GM12878 (cell line): ENCODE results near the gene SLC31A1. TPM values are rescaled to one million over a fixed set of nuclear protein-coding genes. Genes with fewer than 3 reads are reported as not detected.

Source experiments
- ATAC-seq: fragments of 200-7000 bp; cut with Tn5 transposase; 3 replicates; pipeline ENCODE4 v1.9.1; 2020; ENCODE audit warnings: mild to moderate bottlenecking, moderate library complexity
- BruUV-seq: library from RNA; stranded (reverse); fragments of 400-500 nt; replicated peaks from 2 replicates; lab custom pipeline; 2021; lab: Mats Ljungman, UMichigan
- CTCF ChIA-PET: fragments of 300-600 bp; sonication (Branson Sonifier 250); formaldehyde crosslinking; extraction: SDS; loops from one replicate; lab custom pipeline; 2021; ENCODE audit warnings: inconsistent platforms; lab: Yijun Ruan, JAX
- POLR2A ChIA-PET: fragments of 350-600 bp; formaldehyde crosslinking; extraction: SDS; loops from one replicate; lab custom pipeline; 2021; ENCODE audit warnings: inconsistent platforms; lab: Charles Lee
- RAD21 ChIA-PET: fragments of 300-600 bp; sonication (Branson Sonifier 250); formaldehyde crosslinking; loops from one replicate; lab custom pipeline; 2023; ENCODE audit warnings: antibody characterized with exemption; ENCODE audit not compliant: unreplicated experiment; lab: Charles Lee
- SMC1A ChIA-PET: fragments of 300-600 bp; sonication (Branson Sonifier 250); formaldehyde crosslinking; loops from one replicate; lab custom pipeline; 2023; ENCODE audit not compliant: unreplicated experiment, uncharacterized antibody; lab: Charles Lee
- DNase-seq: peaks from one replicate; pipeline ENCODE4 v3.0.0-alpha.2; 2011; ENCODE audit warnings: low read depth, low spot score
- FAIRE-seq: peaks from 3 replicates; lab custom pipeline; 2011; peaks lifted over from hg19 to GRCh38; lab: Jason Lieb, UNC
- H2AFZ ChIP-seq: 2 replicates; pipeline ENCODE4 v1.6.0; 2011; ENCODE audit warnings: low read depth, low read length, control low read depth; ENCODE audit not compliant: control insufficient read depth
- H3K27ac ChIP-seq: 2 replicates; pipeline ENCODE4 v1.5.1; 2011; ENCODE audit warnings: control low read depth; ENCODE audit not compliant: control insufficient read depth, insufficient read depth
- H3K27me3 ChIP-seq, 2 experiments: replicated peaks in 1 of 2; 2 replicates each; pipeline versions ENCODE4 v1.6.0 to v1.6.1; 2011; ENCODE audit warnings: low read length in 1 of 2; ENCODE audit not compliant: control insufficient read depth in 2 of 2, insufficient read depth in 2 of 2
- H3K36me3 ChIP-seq, 2 experiments: 2 replicates each; pipeline ENCODE4 v1.5.1; 2011; ENCODE audit warnings: low read length in 1 of 2; ENCODE audit not compliant: control insufficient read depth in 2 of 2, insufficient read depth in 2 of 2
- H3K4me1 ChIP-seq: 2 replicates; pipeline ENCODE4 v1.6.1; 2011; ENCODE audit warnings: mild to moderate bottlenecking, low read length, moderate library complexity, mixed read lengths; ENCODE audit not compliant: control insufficient read depth, insufficient read depth
- H3K4me2 ChIP-seq: 2 replicates; pipeline ENCODE4 v1.6.0; 2011; ENCODE audit warnings: control low read depth; ENCODE audit not compliant: control insufficient read depth, insufficient read depth
- H3K4me3 ChIP-seq: fragments of 200-600 bp; sonication (generic); 2 replicates; pipeline ENCODE4 v1.5.1; 2016
- H3K79me2 ChIP-seq: 2 replicates; pipeline ENCODE4 v1.6.0; 2011; ENCODE audit warnings: low read length; ENCODE audit not compliant: control insufficient read depth, insufficient read depth
- H3K9ac ChIP-seq: 2 replicates; pipeline ENCODE4 v1.8.0; 2011; ENCODE audit warnings: low read length, control low read depth, mixed read lengths; ENCODE audit not compliant: control insufficient read depth, insufficient read depth
- H3K9me3 ChIP-seq: replicated peaks from 3 replicates; pipeline ENCODE4 v1.5.1; 2011; ENCODE audit warnings: mild to moderate bottlenecking, low read length; ENCODE audit not compliant: control insufficient read depth, insufficient read depth
- H4K20me1 ChIP-seq: 2 replicates; pipeline ENCODE4 v1.6.0; 2011; ENCODE audit not compliant: control insufficient read depth, insufficient read depth
- BMI1 ChIP-seq: fragments of 450-650 bp; IDR thresholded peaks from 2 replicates; pipeline ENCODE4 v1.6.1; 2016; ENCODE audit warnings: mild to moderate bottlenecking, moderate library complexity, borderline replicate concordance
- BRCA1 ChIP-seq: IDR thresholded peaks from 2 replicates; pipeline ENCODE4 v1.6.1; 2011; ENCODE audit warnings: low read depth, low read length, improper control_type of control experiment
- ESRRA ChIP-seq: IDR thresholded peaks from 2 replicates; pipeline ENCODE4 v1.6.1; 2012; ENCODE audit warnings: mild to moderate bottlenecking, low read length, improper control_type of control experiment
- EZH2 ChIP-seq: IDR thresholded peaks from 2 replicates; pipeline ENCODE4 v1.6.1; 2012; ENCODE audit warnings: low read depth, mild to moderate bottlenecking, control low read depth, inconsistent platforms, low read length, borderline replicate concordance; ENCODE audit not compliant: control insufficient read depth
- FOS ChIP-seq: IDR thresholded peaks from 3 replicates; pipeline ENCODE4 v1.6.1; 2011; ENCODE audit warnings: borderline replicate concordance; ENCODE audit not compliant: insufficient read length; ENCODE audit errors: extremely low read depth
- GATAD2B ChIP-seq: fragments of 450-650 bp; conservative IDR thresholded peaks from 2 replicates; pipeline ENCODE4 v1.6.1; 2017; ENCODE audit warnings: low read depth, mild to moderate bottlenecking, moderate library complexity
- NR2C1 ChIP-seq: fragments of 450-650 bp; IDR thresholded peaks from 2 replicates; pipeline ENCODE4 v1.6.1; 2017; ENCODE audit warnings: antibody characterized with exemption, mild to moderate bottlenecking, moderate library complexity
- PML ChIP-seq: IDR thresholded peaks from 2 replicates; pipeline ENCODE4 v1.6.1; 2012; ENCODE audit warnings: low read length, inconsistent platforms
- RAD21 ChIP-seq: IDR thresholded peaks from 2 replicates; pipeline ENCODE4 v1.6.1; 2011; ENCODE audit warnings: mild to moderate bottlenecking, low read depth, low read length, moderate library complexity; ENCODE audit not compliant: insufficient read depth
- RBBP5 ChIP-seq: fragments of 200-600 bp; sonication (generic); conservative IDR thresholded peaks from 2 replicates; pipeline ENCODE4 v1.6.1; 2016
- STAT3 ChIP-seq: IDR thresholded peaks from 2 replicates; pipeline ENCODE4 v1.6.1; 2011; ENCODE audit warnings: low read depth, low read length, improper control_type of control experiment
- TCF7 ChIP-seq: IDR thresholded peaks from 2 replicates; pipeline ENCODE4 v1.6.1; 2014; ENCODE audit warnings: antibody characterized with exemption, borderline replicate concordance
- ZBTB40 ChIP-seq: fragments of 450-650 bp; IDR thresholded peaks from 2 replicates; pipeline ENCODE4 v1.6.1; 2016; ENCODE audit warnings: mild to moderate bottlenecking, moderate library complexity, borderline replicate concordance
- WGBS: methylation state at CpG from one replicate; pipeline ENCODE4 v1.1.6; 2016; ENCODE audit warnings: low lambda C conversion rate; ENCODE audit not compliant: insufficient replicate concordance, insufficient coverage; ENCODE audit errors: missing lambda C conversion rate; 5-methylcytosine and 5-hydroxymethylcytosine counted together
- in situ Hi-C: fragments of 300-500 bp; cut with MboI; formaldehyde crosslinking; loops from 9 replicates; pipeline ENCODE4 v1.14.3; 2018; ENCODE audit warnings: mixed read lengths
- intact Hi-C: fragments of 100-400 bp; cut with micrococcal nuclease; formaldehyde crosslinking; loops from one replicate; pipeline ENCODE4 v1.14.2; 2022; ENCODE audit not compliant: unreplicated experiment
- polyA plus RNA-seq, 11 experiments: library from polyadenylated mRNA; depleted of rRNA in 4 of 11; unstranded in 6 of 11; stranded (reverse) in 5 of 11; fragments of >200 nt; fragmentation: Nextera tagmentation in 4 of 11; fragmentation: Illumina TruSeq in 1 of 11; extraction: Ambion mirVana in 4 of 11; extraction: Trizol in 1 of 11; gene quantifications; 1 replicate in 1 of 11; 2 replicates in 10 of 11; pipeline versions ENCODE4 v1.2.1 to v1.2.3, GENCODE V29; 2011 to 2016; ENCODE audit warnings: inconsistent platforms in 2 of 11, missing spikeins in 2 of 11, low read depth in 1 of 11
- total RNA-seq, 4 experiments: library from RNA; depleted of rRNA in 3 of 4; stranded (reverse); fragments of >200 nt in 3 of 4; fragmentation: Illumina TruSeq in 1 of 4; extraction: Trizol in 1 of 4; gene quantifications; 2 replicates each; pipeline versions ENCODE4 v1.2.1 to v1.2.3, GENCODE V29; 2013 to 2021
- TF ChIP-seq, protein P1 (sequence below), 3 experiments: IDR thresholded peaks in 2 of 3; conservative IDR thresholded peaks in 1 of 3; 2 replicates each; pipeline ENCODE4 v1.5.1; 2011; ENCODE audit warnings: low read depth in 3 of 3, low read length in 3 of 3, mild to moderate bottlenecking in 3 of 3, control low read depth in 2 of 3, moderate library complexity in 2 of 3, inconsistent platforms in 1 of 3, mixed read lengths in 1 of 3; ENCODE audit not compliant: control insufficient read depth in 2 of 3, insufficient read depth in 1 of 3; ENCODE audit errors: extremely low read depth in 1 of 3
- TF ChIP-seq, protein P2 (sequence below): fragments of 150-350 bp; IDR thresholded peaks from 2 replicates; pipeline ENCODE4 v1.6.1; 2016; ENCODE audit warnings: low read depth, low read length

SLC31A1 gene
- total and polyA plus RNA-seq, 10 of the 15 experiments (the other 5 are each of a cell fraction or from before 2014, with no cell fraction given), result 7.3 to 16.2 (median 10.5) TPM

GRCh38 chr9:113269355-113269754, 48.0 kb downstream of the SLC31A1 start:
- Histone ChIP-seq H3K4me2 (no peak overlapping the region), H3K36me3 (peaks cover 4 to 12% of the 10 kb centered on the region in 2 experiments), H3K27me3 (no peaks in the 10 kb centered on the region), H3K9ac (no peak overlapping the region), H3K4me1 (peaks cover 5% of the 10 kb centered on the region; the same call in 1 of the 2 replicates), H2AFZ (no peak overlapping the region), H3K4me3 (no peak overlapping the region), H4K20me1 (no peaks in the 10 kb centered on the region), H3K79me2 (peaks cover 9% of the 10 kb centered on the region), H3K27ac (no peak overlapping the region), H3K9me3 (no peaks in the 10 kb centered on the region)
- ATAC-seq (peak; percentile 36; the same call in 2 of the 3 replicates), DNase-seq (no peak), FAIRE-seq (no peak)
- intact Hi-C loops, result no loop called here
- in situ Hi-C loops, result no loop called here
- POLR2A ChIA-PET, result no interaction called here
- SMC1A ChIA-PET, result interaction anchor here (0.8 kb wide), 2 partner anchors 29 to 144 kb away, joined by 3 read pairs; no protein-coding TSS in a partner anchor
- WGBS, result 92% methylated on average over 2 of the region's 2 CpGs
- BruUV-seq, result no TSS peak
- TF ChIP-seq PML (no peak), RAD21 (no peak), FOS (no peak), STAT3 (no peak), BMI1 (no peak), GATAD2B (no peak), NR2C1 (no peak), BRCA1 (no peak), RBBP5 (no peak), EZH2 (no peak), ESRRA (no peak), ZBTB40 (no peak), TCF7 (no peak)
- TF ChIP-seq, protein P1, sequence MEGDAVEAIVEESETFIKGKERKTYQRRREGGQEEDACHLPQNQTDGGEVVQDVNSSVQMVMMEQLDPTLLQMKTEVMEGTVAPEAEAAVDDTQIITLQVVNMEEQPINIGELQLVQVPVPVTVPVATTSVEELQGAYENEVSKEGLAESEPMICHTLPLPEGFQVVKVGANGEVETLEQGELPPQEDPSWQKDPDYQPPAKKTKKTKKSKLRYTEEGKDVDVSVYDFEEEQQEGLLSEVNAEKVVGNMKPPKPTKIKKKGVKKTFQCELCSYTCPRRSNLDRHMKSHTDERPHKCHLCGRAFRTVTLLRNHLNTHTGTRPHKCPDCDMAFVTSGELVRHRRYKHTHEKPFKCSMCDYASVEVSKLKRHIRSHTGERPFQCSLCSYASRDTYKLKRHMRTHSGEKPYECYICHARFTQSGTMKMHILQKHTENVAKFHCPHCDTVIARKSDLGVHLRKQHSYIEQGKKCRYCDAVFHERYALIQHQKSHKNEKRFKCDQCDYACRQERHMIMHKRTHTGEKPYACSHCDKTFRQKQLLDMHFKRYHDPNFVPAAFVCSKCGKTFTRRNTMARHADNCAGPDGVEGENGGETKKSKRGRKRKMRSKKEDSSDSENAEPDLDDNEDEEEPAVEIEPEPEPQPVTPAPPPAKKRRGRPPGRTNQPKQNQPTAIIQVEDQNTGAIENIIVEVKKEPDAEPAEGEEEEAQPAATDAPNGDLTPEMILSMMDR (IDR thresholded peaks at IDR 0.05 in 2 of 3, conservative IDR thresholded peaks at IDR 0.05 in 1 of 3; ENCODE audit: control insufficient read depth in 2 of 3, extremely low read depth in 1 of 3, insufficient read depth in 1 of 3, low read depth in 3 of 3, low read length in 3 of 3), result no peak
- TF ChIP-seq, protein P2, sequence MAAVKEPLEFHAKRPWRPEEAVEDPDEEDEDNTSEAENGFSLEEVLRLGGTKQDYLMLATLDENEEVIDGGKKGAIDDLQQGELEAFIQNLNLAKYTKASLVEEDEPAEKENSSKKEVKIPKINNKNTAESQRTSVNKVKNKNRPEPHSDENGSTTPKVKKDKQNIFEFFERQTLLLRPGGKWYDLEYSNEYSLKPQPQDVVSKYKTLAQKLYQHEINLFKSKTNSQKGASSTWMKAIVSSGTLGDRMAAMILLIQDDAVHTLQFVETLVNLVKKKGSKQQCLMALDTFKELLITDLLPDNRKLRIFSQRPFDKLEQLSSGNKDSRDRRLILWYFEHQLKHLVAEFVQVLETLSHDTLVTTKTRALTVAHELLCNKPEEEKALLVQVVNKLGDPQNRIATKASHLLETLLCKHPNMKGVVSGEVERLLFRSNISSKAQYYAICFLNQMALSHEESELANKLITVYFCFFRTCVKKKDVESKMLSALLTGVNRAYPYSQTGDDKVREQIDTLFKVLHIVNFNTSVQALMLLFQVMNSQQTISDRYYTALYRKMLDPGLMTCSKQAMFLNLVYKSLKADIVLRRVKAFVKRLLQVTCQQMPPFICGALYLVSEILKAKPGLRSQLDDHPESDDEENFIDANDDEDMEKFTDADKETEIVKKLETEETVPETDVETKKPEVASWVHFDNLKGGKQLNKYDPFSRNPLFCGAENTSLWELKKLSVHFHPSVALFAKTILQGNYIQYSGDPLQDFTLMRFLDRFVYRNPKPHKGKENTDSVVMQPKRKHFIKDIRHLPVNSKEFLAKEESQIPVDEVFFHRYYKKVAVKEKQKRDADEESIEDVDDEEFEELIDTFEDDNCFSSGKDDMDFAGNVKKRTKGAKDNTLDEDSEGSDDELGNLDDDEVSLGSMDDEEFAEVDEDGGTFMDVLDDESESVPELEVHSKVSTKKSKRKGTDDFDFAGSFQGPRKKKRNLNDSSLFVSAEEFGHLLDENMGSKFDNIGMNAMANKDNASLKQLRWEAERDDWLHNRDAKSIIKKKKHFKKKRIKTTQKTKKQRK, result no peak
- CTCF ChIA-PET, result interaction anchor here (0.6 to 1.8 kb wide), 6 partner anchors 37 to 386 kb away, joined by 3 to 8 read pairs (median 4); no protein-coding TSS in a partner anchor
- RAD21 ChIA-PET, result interaction anchor here (1.2 kb wide), 1 partner anchor 389 kb away, joined by 3 read pairs; no protein-coding TSS in a partner anchor
